Peyer's patch (tissue), 4 donors: ENCODE results near the gene AGMO.

ENCODE experiments used
- CTCF ChIP-seq, 6 experiments: fragments of 450-650 bp in 4 of 6; fragments of 200-600 bp in 2 of 6; sonication (generic) in 1 of 6; IDR thresholded peaks; one replicate each; pipeline ENCODE4 v1.5.1; 2017 to 2019; ENCODE audit warnings: antibody characterized with exemption in 6 of 6, mild to moderate bottlenecking in 3 of 6, moderate library complexity in 1 of 6
- POLR2A ChIP-seq, 2 donors: fragments of 450-650 bp; IDR thresholded peaks; one replicate each; pipeline ENCODE4 v1.5.1; 2017; ENCODE audit warnings: antibody characterized with exemption in 2 of 2, mild to moderate bottlenecking in 2 of 2, moderate library complexity in 2 of 2

GRCh38 chr7:15239801-15240200 is 322.0 kb downstream of the AGMO start:
- TF ChIP-seq POLR2A (IDR thresholded peaks at IDR 0.05), result no peak
- no peak for TF ChIP-seq CTCF (IDR thresholded peaks at IDR 0.05)
